ENCODE measurements around the gene SLC9A3.

SLC9A3 gene

DNA sequence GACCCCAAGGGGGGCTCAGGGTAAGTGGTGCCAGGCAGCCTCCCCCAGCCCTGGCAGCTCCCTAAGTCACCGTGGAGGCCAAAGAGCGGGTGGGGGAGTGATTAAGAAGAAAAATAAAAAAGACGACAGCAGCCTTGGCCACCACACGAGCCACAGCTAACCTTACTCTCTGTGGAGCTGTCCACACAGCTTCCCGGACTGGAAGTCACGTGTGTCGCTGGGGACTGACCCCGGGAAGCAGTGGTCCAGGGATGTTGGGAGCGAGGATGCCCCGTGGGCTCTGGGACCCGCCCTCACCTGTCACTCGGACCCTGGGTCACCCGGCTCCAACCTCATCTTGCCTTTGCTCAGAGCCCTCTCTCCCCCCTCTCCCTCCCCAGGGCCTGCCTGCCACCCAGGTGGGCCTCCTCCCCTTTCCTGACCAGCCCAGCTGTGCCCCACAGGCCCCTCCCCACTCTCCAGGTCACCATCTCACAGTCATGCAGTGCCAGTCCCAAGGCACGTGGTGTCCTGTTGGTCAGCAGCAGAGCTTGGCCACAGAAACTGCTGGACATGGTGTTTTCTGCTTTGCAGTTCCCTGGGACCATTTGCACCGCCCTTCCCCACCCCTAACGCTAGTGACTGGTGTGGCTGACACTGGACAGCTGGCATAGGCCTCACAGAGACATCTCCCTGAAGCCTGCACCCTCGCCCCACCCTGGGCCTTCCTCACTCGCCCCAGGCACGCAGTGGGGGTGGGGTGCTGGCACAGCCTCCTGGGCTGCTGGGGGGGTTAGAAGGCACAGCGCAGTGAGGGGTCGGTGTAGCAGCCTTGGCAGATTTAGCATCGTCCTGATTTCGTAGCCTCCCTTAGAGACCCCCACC, 91.1 kb downstream of the SLC9A3 start:
- no peak for DNase-seq

- DNase-seq: no peak
Measured at GRCh38 chr5:432201-432927, 91.9 kb downstream of the SLC9A3 start.

GRCh38 chr5:431711-432050, 92.6 kb downstream of the SLC9A3 start:
- no peak for DNase-seq

GRCh38 chr5:431001-431710, 93.1 kb downstream of the SLC9A3 start:
- DNase-seq: no peak

DNA sequence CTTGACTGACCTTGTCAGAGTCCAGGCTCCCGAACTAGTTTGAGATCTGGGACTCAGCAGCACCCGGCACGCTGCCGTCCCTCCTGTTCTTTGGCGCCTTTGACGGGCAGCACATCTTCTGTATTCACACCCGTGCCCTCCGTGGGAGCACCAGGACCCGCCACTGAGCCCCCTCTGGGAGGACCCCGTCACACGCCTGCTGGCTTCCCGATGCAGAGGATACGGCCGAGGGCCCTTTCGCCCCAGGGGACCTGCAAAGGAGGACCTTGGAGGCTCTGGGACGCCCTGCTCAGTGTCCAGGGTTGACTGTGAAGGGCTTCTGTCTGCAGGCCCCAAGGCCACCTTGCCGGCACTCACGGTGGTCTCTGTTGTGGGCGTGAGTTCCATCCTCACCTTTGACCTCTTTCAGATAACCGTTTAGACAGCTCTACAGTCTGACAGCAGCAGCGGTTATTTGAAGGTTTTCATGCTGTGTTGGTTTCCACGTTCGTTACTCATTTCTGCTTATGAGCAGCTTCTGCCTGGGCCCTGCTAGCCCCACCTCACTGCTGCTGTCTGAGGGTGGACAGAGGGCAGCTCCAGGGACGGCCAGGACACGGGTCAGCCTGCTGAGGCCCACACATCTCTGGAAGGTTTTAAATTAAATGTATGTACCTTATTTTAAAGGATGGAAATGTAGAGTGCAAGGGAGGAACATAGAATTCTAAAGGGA, 93.9 kb downstream of the SLC9A3 start:
- DNase-seq: no peak

GRCh38 chr5:429453-430188, 94.6 kb downstream of the SLC9A3 start:
- DNase-seq: peak in 3 of 56 donors; percentile 24 to 34 (median 33)

DNA sequence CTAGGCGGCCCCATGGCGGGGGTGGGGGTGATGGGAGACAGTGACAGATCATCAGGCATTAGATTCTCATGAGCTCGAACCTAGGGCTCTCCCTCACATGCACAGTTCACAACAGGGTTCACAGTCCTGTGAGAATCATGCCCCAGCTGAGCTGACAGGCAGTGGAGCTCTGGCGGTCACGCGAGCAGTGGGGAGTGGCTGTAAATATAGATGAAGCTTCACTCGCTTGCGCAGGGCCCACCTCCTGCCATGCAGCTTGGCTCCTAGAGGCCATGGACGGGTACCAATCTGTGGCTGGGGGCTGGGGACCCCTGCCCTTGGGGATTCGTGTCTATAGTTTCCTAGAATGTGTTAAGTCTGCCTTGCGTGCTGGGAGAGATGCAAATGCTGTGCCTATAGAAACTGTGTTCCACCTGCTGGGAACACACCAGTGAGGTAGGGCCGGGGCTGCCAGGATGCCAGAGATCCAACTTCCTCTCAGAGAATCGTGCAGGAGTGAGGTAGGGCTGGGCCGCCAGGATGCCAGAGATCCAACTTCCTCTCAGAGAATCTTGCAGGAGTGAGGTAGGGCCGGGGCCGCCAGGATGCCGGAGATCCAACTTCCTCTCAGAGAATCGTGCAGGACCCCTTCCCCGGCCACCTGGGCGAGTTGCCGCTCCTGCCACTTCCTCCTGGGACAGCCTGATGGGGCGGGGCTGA, 95.3 kb downstream of the SLC9A3 start:
- DNase-seq: no peak

DNA sequence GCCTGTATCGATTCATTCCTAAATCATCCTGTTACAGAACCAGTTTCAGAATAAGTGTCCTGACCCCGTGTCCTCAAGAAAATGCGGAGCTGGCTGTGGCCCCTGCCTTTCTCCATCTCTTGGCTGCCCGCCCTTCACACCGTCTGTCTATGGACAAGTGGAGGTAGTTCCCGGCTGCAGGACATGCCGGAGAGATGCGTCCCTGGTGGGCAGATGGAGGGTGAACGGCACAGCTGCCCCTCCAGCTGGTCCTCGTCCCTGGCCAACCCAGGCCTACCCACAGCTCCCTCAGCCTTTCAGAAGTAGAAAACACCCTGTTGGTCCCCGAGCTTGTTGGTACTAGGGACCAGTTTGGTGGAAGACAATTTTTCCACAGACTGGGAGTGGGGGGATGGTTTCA, 96.0 kb downstream of the SLC9A3 start:
- DNase-seq: no peak

DNA sequence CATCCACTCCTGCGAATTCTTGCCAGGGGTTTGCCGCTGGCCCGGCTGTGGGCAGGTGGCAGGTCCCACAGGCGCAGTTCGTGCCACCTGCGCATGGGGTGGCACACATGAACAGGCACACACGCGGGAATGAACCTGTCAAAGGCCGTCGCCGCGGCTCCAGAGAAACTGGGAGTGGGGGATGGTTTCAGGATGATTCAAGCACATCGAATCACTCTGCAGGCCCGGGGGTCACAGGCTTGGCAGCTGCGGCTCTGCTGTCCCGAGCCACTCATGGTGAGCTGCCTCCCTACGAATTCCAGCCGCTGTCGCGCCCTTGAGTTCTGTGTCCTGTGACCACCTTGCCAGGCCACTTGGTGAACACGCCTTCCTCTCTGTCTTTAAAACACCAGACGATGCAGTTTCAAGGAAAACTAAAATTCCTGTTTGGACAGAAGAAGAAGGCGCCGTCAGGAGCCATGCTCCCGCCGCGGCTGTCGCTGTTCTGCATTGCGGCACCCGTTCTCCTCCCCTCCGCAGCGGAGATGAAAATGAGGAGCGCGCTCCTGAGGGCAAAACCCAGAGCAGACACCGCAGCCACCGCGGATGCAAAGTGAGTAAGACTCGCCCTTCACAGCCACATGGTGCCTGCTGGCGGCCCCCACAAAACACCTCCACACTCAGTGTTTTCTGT, 96.7 kb downstream of the SLC9A3 start:
- DNase-seq: no peak

DNA sequence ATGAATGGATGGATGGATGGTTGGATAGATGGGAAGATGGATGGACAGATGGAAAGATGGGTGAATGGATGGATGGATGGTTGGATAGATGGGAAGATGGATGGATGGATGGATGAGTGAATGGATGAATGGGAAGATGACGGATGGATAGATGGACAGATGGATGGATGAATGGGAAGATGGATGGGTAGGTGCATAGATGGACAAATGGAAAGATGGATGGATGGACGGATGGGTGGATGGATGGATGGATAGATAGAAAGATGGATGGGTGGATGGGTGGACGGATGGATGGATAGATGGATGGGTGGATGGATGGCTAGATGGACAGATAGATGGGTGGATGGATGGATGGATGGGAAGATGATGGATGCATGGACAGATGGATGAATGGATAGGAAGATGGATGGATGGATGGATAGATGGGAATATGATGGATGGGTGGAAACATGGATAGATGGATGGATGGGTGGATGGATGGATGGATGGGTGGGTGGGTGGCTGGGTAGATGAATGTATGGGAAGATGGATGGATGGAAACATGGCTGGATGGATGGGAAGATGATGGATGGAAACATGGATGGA, 97.8 kb downstream of the SLC9A3 start:
- no peak for DNase-seq

- DNase-seq: peak in 4 of 56 donors; percentile 10 to 41 (median 24)
Measured at GRCh38 chr5:425714-426113, 98.5 kb downstream of the SLC9A3 start.

DNA sequence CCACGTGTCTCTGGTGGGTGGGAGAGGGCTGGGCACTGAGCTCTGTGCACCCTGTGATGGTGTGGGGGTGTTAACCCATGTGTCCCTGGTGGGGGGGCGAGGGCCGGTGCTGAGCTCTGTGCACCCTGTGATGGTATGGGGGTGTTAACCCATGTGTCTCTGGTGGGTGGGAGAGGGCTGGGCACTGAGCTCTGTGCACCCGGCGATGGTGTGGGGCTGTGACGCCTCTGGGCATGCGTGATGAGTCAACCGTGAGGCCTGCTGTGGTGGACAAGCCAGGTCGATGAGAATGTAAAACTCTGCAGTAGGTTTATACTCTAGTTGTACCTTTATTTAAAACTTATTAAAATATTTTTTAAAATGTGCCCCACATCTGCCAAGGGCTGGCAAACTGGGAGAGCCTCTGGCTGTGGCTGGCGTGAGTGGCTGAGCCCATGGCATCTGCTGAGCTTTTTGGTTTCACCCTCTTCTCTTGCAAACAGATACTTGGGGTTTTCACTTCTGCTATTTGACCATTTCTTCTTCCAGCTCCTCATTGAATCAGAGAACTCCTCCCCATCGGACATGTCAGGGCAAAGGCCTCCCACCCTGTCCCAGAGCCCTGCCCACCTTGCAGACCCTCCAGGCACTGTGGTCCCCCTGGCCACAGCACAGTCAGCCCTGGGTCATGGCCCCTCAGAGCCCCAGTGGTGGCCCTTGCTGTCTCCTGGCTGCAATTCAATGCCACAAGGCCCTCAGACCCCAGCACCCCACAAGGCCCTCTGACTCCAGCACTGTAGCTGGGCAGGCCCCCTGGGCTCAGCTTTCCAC, 99.7 kb downstream of the SLC9A3 start:
- no peak for DNase-seq

- DNase-seq: no peak
Measured at GRCh38 chr5:423626-424261, 100.5 kb downstream of the SLC9A3 start.

DNA sequence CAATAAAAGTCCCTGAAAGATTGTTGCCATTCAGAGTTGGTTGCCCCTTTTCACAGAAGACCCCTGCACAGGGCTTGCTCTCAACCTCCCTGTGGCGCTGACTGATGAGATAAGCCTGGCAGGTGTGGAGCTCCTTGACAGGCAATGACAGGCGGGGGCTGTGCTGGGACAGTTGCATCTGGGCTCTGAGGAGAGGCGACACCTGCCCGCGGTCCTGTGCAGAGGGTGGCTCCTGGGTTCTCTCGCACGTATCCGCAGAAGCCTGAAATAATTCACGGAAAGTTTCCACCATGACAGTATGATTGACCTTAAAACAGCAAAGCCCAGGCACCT, 101.0 kb downstream of the SLC9A3 start:
- no peak for DNase-seq

GRCh38 chr5:422323-423232, 101.7 kb downstream of the SLC9A3 start:
- DNase-seq: no peak

DNA sequence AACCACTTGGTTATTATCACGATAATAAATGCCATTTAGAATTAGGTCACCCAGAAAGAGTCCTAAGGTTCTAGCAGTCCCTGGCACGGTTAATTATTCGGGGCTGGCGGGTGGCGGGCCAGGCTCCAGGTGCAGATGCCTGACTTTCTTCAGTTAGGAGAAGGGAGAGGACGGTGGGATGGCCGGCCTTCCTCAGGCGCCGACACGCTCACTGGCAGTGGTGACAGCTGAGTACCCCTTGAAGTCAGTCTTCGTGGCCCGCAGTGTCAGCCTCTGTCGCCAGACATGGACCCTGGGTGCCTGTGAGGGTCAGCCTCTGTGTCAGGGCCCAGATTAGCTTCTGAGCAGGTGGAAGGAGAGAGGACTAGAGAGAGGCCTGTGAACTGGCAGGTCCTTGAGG, 102.3 kb downstream of the SLC9A3 start:
- no peak for DNase-seq
